Measurements from ENCODE around the gene ZNF581. TPM values are rescaled to one million over a fixed set of nuclear protein-coding genes. Genes with fewer than 3 reads are reported as not detected.

Gene ZNF581
- total RNA-seq, 1 donor, result 48.5 TPM

GRCh38 chr19:55609326-55609725 lies 34.1 kb upstream of the ZNF581 start:
- DNase-seq (ENCODE audit: low read depth in 2 of 3, low spot score in 2 of 3), result no peak

- no peak for DNase-seq (ENCODE audit: low read depth in 2 of 3, low spot score in 2 of 3)
Measured at GRCh38 chr19:55611300-55611982, 32.0 kb upstream of the ZNF581 start.

GRCh38 chr19:55611983-55612645 lies 31.3 kb upstream of the ZNF581 start:
- no peak for DNase-seq (ENCODE audit: low read depth in 2 of 3, low spot score in 2 of 3)

- no peak for DNase-seq (ENCODE audit: low read depth in 2 of 3, low spot score in 2 of 3)
Measured at GRCh38 chr19:55613396-55613795, 30.1 kb upstream of the ZNF581 start.

- DNase-seq (ENCODE audit: low read depth in 2 of 3, low spot score in 2 of 3), result no peak
Measured at GRCh38 chr19:55613930-55614710, 29.3 kb upstream of the ZNF581 start.

GRCh38 chr19:55614711-55615542 lies 28.5 kb upstream of the ZNF581 start:
- no peak for DNase-seq (ENCODE audit: low read depth in 2 of 3, low spot score in 2 of 3)

- no peak for DNase-seq (ENCODE audit: low read depth in 2 of 3, low spot score in 2 of 3)
Measured at GRCh38 chr19:55615543-55616394, 27.7 kb upstream of the ZNF581 start.

GRCh38 chr19:55616395-55616875 lies 27.0 kb upstream of the ZNF581 start:
- DNase-seq (ENCODE audit: low read depth in 2 of 3, low spot score in 2 of 3), result no peak

GRCh38 chr19:55617426-55617825 lies 26.0 kb upstream of the ZNF581 start:
- no peak for DNase-seq (ENCODE audit: low read depth in 2 of 3, low spot score in 2 of 3)

GRCh38 chr19:55618426-55618825 lies 25.0 kb upstream of the ZNF581 start:
- DNase-seq (ENCODE audit: low read depth in 2 of 3, low spot score in 2 of 3), result no peak

- DNase-seq (ENCODE audit: low read depth in 2 of 3, low spot score in 2 of 3), result no peak
Measured at GRCh38 chr19:55619286-55619685, 24.2 kb upstream of the ZNF581 start.

GRCh38 chr19:55620410-55621204 lies 22.8 kb upstream of the ZNF581 start:
- DNase-seq (ENCODE audit: low read depth in 2 of 3, low spot score in 2 of 3), result peak in 2 of 3 donors; percentile 67 to 85

GRCh38 chr19:55621205-55621672 lies 22.2 kb upstream of the ZNF581 start:
- DNase-seq (ENCODE audit: low read depth in 2 of 3, low spot score in 2 of 3), result no peak

GRCh38 chr19:55621673-55622231 lies 21.7 kb upstream of the ZNF581 start:
- no peak for DNase-seq (ENCODE audit: low read depth in 2 of 3, low spot score in 2 of 3)

- no peak for DNase-seq (ENCODE audit: low read depth in 2 of 3, low spot score in 2 of 3)
Measured at GRCh38 chr19:55622242-55622969, 21.0 kb upstream of the ZNF581 start.

- DNase-seq (ENCODE audit: low read depth in 2 of 3, low spot score in 2 of 3), result no peak
Measured at GRCh38 chr19:55623130-55623529, 20.3 kb upstream of the ZNF581 start.

GRCh38 chr19:55623561-55623960 lies 19.9 kb upstream of the ZNF581 start:
- DNase-seq (ENCODE audit: low read depth in 2 of 3, low spot score in 2 of 3), result no peak
